ENCODE results near the gene CMIP. TPM values are rescaled to one million over a fixed set of nuclear protein-coding genes. Genes with fewer than 3 reads are reported as not detected.

CMIP gene
- total RNA-seq, 5 donors from 2014 or later (not counting 1 experiment from before 2014, with no cell fraction given), result 39.8 to 55.9 (median 42.6) TPM

GRCh38 chr16:81505011-81505661, 60.5 kb downstream of the CMIP start:
- WGBS (ENCODE audit: insufficient coverage), result 83% methylated on average over 11 of the region's 13 CpGs
- no peaks in the 10 kb centered on the region for H3K27me3 Mint-ChIP-seq
- H3K4me3 ChIP-seq (ENCODE audit: control insufficient read depth in 1 of 2, extremely low read depth in 1 of 2, low read length in 1 of 2), result no peak overlapping the region
- no peaks in the 10 kb centered on the region for H3K9me3 ChIP-seq
- no peaks in the 10 kb centered on the region for H3K9me3 Mint-ChIP-seq
- H3K4me3 Mint-ChIP-seq, result no peak overlapping the region
- no peak for ATAC-seq (replicated peaks in 1 of 4)
- H3K36me3 ChIP-seq (ENCODE audit: control insufficient read depth in 2 of 2, extremely low read depth in 1 of 2, insufficient read depth in 1 of 2, low read length in 1 of 2), result no peaks in the 10 kb centered on the region
- DNase-seq, result no peak
- no peaks in the 10 kb centered on the region for H3K36me3 Mint-ChIP-seq
- H3K27me3 ChIP-seq (replicated peaks in 1 of 2; ENCODE audit: control insufficient read depth in 2 of 2, extremely low read depth in 1 of 2, insufficient read depth in 2 of 2, low read length in 1 of 2), result no peaks in the 10 kb centered on the region
- POLR2A ChIA-PET, result interaction anchor here in 1 of 2 donors (0.7 kb wide), 1 partner anchor 12 kb away, joined by 10 read pairs; no protein-coding TSS in a partner anchor
- H3K4me1 Mint-ChIP-seq, result peaks cover 33 to 46% (median 42%) of the 10 kb centered on the region in 3 donors
- H3K27ac ChIP-seq (ENCODE audit: low read length), result peak overlapping the region; percentile 24
- peak overlapping the region in 1 of 2 donors; percentile 55 for H3K27ac Mint-ChIP-seq
- CTCF ChIA-PET, result no interaction called here
- H3K4me1 ChIP-seq (ENCODE audit: control insufficient read depth in 1 of 2, extremely low read depth in 1 of 2, insufficient read depth in 2 of 2, low read length in 2 of 2), result peaks cover 4 to 17% of the 10 kb centered on the region in 2 experiments

GRCh38 chr16:81509404-81509803, 64.8 kb downstream of the CMIP start:
- ChIA-PET POLR2A (no interaction called here), CTCF (no interaction called here)
- Mint-ChIP-seq H3K27me3 (no peaks in the 10 kb centered on the region), H3K36me3 (no peaks in the 10 kb centered on the region), H3K9me3 (no peaks in the 10 kb centered on the region), H3K4me1 (peaks cover 30 to 40% (median 31%) of the 10 kb centered on the region in 3 donors), H3K4me3 (no peak overlapping the region), H3K27ac (no peak overlapping the region)
- no peak overlapping the region for H3K4me3 ChIP-seq (ENCODE audit: control insufficient read depth in 1 of 2, extremely low read depth in 1 of 2, low read length in 1 of 2)
- WGBS (ENCODE audit: insufficient coverage), result 99% methylated on average over 6 of the region's 6 CpGs
- DNase-seq (no peak), ATAC-seq (replicated peaks in 1 of 4) (no peak)
- peaks cover 0 to 5% of the 10 kb centered on the region in 2 donors for H3K36me3 ChIP-seq (ENCODE audit: control insufficient read depth in 2 of 2, extremely low read depth in 1 of 2, insufficient read depth in 1 of 2, low read length in 1 of 2)
- H3K27me3 ChIP-seq (replicated peaks in 1 of 2; ENCODE audit: control insufficient read depth in 2 of 2, extremely low read depth in 1 of 2, insufficient read depth in 2 of 2, low read length in 1 of 2), result no peaks in the 10 kb centered on the region
- no peaks in the 10 kb centered on the region for H3K9me3 ChIP-seq
- no peak overlapping the region for H3K27ac ChIP-seq (ENCODE audit: low read length)
- peaks cover 2 to 18% of the 10 kb centered on the region in 2 experiments for H3K4me1 ChIP-seq (ENCODE audit: control insufficient read depth in 1 of 2, extremely low read depth in 1 of 2, insufficient read depth in 2 of 2, low read length in 2 of 2)

GRCh38 chr16:81510016-81510415, 65.4 kb downstream of the CMIP start:
- DNase-seq, result no peak
- Mint-ChIP-seq H3K27ac (no peak overlapping the region), H3K9me3 (no peaks in the 10 kb centered on the region), H3K4me3 (no peak overlapping the region), H3K4me1 (peaks cover 31 to 37% (median 34%) of the 10 kb centered on the region in 3 donors), H3K36me3 (no peaks in the 10 kb centered on the region), H3K27me3 (no peaks in the 10 kb centered on the region)
- peaks cover 0 to 5% of the 10 kb centered on the region in 2 donors for H3K36me3 ChIP-seq (ENCODE audit: control insufficient read depth in 2 of 2, extremely low read depth in 1 of 2, insufficient read depth in 1 of 2, low read length in 1 of 2)
- no peak overlapping the region for H3K27ac ChIP-seq (ENCODE audit: low read length)
- H3K9me3 ChIP-seq, result no peaks in the 10 kb centered on the region
- no peak overlapping the region for H3K4me3 ChIP-seq (ENCODE audit: control insufficient read depth in 1 of 2, extremely low read depth in 1 of 2, low read length in 1 of 2)
- WGBS (ENCODE audit: insufficient coverage), result 93% methylated on average over 4 of the region's 10 CpGs
- no peaks in the 10 kb centered on the region for H3K27me3 ChIP-seq (replicated peaks in 1 of 2; ENCODE audit: control insufficient read depth in 2 of 2, extremely low read depth in 1 of 2, insufficient read depth in 2 of 2, low read length in 1 of 2)
- POLR2A ChIA-PET, result no interaction called here
- CTCF ChIA-PET, result no interaction called here
- peaks cover 2 to 23% of the 10 kb centered on the region in 2 experiments for H3K4me1 ChIP-seq (ENCODE audit: control insufficient read depth in 1 of 2, extremely low read depth in 1 of 2, insufficient read depth in 2 of 2, low read length in 2 of 2)
- ATAC-seq (replicated peaks in 1 of 4), result no peak

GRCh38 chr16:81511371-81511770, 66.8 kb downstream of the CMIP start:
- H3K4me3 Mint-ChIP-seq, result no peak overlapping the region
- H3K9me3 Mint-ChIP-seq, result no peaks in the 10 kb centered on the region
- Histone ChIP-seq H3K9me3 (no peaks in the 10 kb centered on the region), H3K36me3 (ENCODE audit: control insufficient read depth in 2 of 2, extremely low read depth in 1 of 2, insufficient read depth in 1 of 2, low read length in 1 of 2) (peaks cover 0 to 7% of the 10 kb centered on the region in 2 donors), H3K27ac (ENCODE audit: low read length) (no peak overlapping the region), H3K4me1 (ENCODE audit: control insufficient read depth in 1 of 2, extremely low read depth in 1 of 2, insufficient read depth in 2 of 2, low read length in 2 of 2) (peaks cover 2 to 23% of the 10 kb centered on the region in 2 experiments), H3K4me3 (ENCODE audit: control insufficient read depth in 1 of 2, extremely low read depth in 1 of 2, low read length in 1 of 2) (no peak overlapping the region), H3K27me3 (replicated peaks in 1 of 2; ENCODE audit: control insufficient read depth in 2 of 2, extremely low read depth in 1 of 2, insufficient read depth in 2 of 2, low read length in 1 of 2) (no peaks in the 10 kb centered on the region)
- ChIA-PET CTCF (interaction anchor here in 1 of 2 donors (0.6 kb wide), 1 partner anchor 38 kb away, joined by 5 read pairs; no protein-coding TSS in a partner anchor), POLR2A (no interaction called here)
- peaks cover 5% of the 10 kb centered on the region for H3K36me3 Mint-ChIP-seq
- peaks cover 22 to 34% (median 26%) of the 10 kb centered on the region in 3 donors for H3K4me1 Mint-ChIP-seq
- H3K27ac Mint-ChIP-seq, result no peak overlapping the region
- no CpG with 5 or more reads among the region's 5 CpGs for WGBS (ENCODE audit: insufficient coverage)
- ATAC-seq (replicated peaks in 1 of 4) (no peak), DNase-seq (no peak)
- H3K27me3 Mint-ChIP-seq, result no peaks in the 10 kb centered on the region

GRCh38 chr16:81513204-81514040, 68.8 kb downstream of the CMIP start:
- peaks cover 0 to 23% of the 10 kb centered on the region in 2 experiments for H3K4me1 ChIP-seq (ENCODE audit: control insufficient read depth in 1 of 2, extremely low read depth in 1 of 2, insufficient read depth in 2 of 2, low read length in 2 of 2)
- ChIA-PET POLR2A (interaction anchor here in 1 of 2 donors (0.9 kb wide), 1 partner anchor 10 kb away, joined by 3 read pairs; no protein-coding TSS in a partner anchor), CTCF (interaction anchor here in 1 of 2 donors (0.9 kb wide), 1 partner anchor 13 kb away, joined by 3 read pairs; no protein-coding TSS in a partner anchor)
- H3K4me3 Mint-ChIP-seq, result no peak overlapping the region
- peaks cover 0 to 7% of the 10 kb centered on the region in 2 donors for H3K36me3 ChIP-seq (ENCODE audit: control insufficient read depth in 2 of 2, extremely low read depth in 1 of 2, insufficient read depth in 1 of 2, low read length in 1 of 2)
- H3K27ac Mint-ChIP-seq, result peak overlapping the region; percentile 76 to 80
- H3K4me1 Mint-ChIP-seq, result peaks cover 14 to 24% (median 20%) of the 10 kb centered on the region in 3 donors
- peak overlapping the region; percentile 34 for H3K27ac ChIP-seq (ENCODE audit: low read length)
- no peaks in the 10 kb centered on the region for H3K9me3 ChIP-seq
- no peak for DNase-seq
- H3K9me3 Mint-ChIP-seq, result no peaks in the 10 kb centered on the region
- no peaks in the 10 kb centered on the region for H3K27me3 Mint-ChIP-seq
- whole genome bisulfite sequencing (ENCODE audit: insufficient coverage), result 83% methylated on average over 15 of the region's 21 CpGs
- H3K36me3 Mint-ChIP-seq, result peaks cover 13% of the 10 kb centered on the region
- H3K27me3 ChIP-seq (replicated peaks in 1 of 2; ENCODE audit: control insufficient read depth in 2 of 2, extremely low read depth in 1 of 2, insufficient read depth in 2 of 2, low read length in 1 of 2), result no peaks in the 10 kb centered on the region
- H3K4me3 ChIP-seq (ENCODE audit: control insufficient read depth in 1 of 2, extremely low read depth in 1 of 2, low read length in 1 of 2), result no peak overlapping the region
- no peak for ATAC-seq (replicated peaks in 1 of 4)

- Mint-ChIP-seq H3K36me3 (peaks cover 13% of the 10 kb centered on the region), H3K9me3 (no peaks in the 10 kb centered on the region), H3K4me1 (peaks cover 14 to 24% (median 16%) of the 10 kb centered on the region in 3 donors), H3K27me3 (no peaks in the 10 kb centered on the region), H3K27ac (peak overlapping the region; percentile 76 to 80), H3K4me3 (no peak overlapping the region)
- H3K4me3 ChIP-seq (ENCODE audit: control insufficient read depth in 1 of 2, extremely low read depth in 1 of 2, low read length in 1 of 2), result no peak overlapping the region
- H3K9me3 ChIP-seq, result no peaks in the 10 kb centered on the region
- ATAC-seq (replicated peaks in 1 of 4) (no peak), DNase-seq (no peak)
- ChIA-PET CTCF (interaction anchor here in 1 of 2 donors (0.9 kb wide), 1 partner anchor 13 kb away, joined by 3 read pairs; no protein-coding TSS in a partner anchor), POLR2A (interaction anchor here in 1 of 2 donors (0.9 kb wide), 1 partner anchor 10 kb away, joined by 3 read pairs; no protein-coding TSS in a partner anchor)
- H3K27me3 ChIP-seq (replicated peaks in 1 of 2; ENCODE audit: control insufficient read depth in 2 of 2, extremely low read depth in 1 of 2, insufficient read depth in 2 of 2, low read length in 1 of 2), result no peaks in the 10 kb centered on the region
- H3K4me1 ChIP-seq (ENCODE audit: control insufficient read depth in 1 of 2, extremely low read depth in 1 of 2, insufficient read depth in 2 of 2, low read length in 2 of 2), result peaks cover 0 to 24% of the 10 kb centered on the region in 2 experiments
- H3K27ac ChIP-seq (ENCODE audit: low read length), result peak overlapping the region; percentile 34
- H3K36me3 ChIP-seq (ENCODE audit: control insufficient read depth in 2 of 2, extremely low read depth in 1 of 2, insufficient read depth in 1 of 2, low read length in 1 of 2), result peaks cover 0 to 7% of the 10 kb centered on the region in 2 donors
- WGBS (ENCODE audit: insufficient coverage), result 72% methylated on average over 3 of the region's 7 CpGs
Measured at GRCh38 chr16:81514041-81514559, 69.5 kb downstream of the CMIP start.

All from T-cell (primary cell).